ENCODE measurements around the gene NOP53. TPM values are rescaled to one million over a fixed set of nuclear protein-coding genes. Genes with fewer than 3 reads are reported as not detected.
A peak's percentile ranks its signal among the peaks of the same experiment; 100 is the strongest.

The NOP53 gene
- total and polyA plus RNA-seq, 9 of the 15 experiments (the other 6 are each of a cell fraction or from before 2014, with no cell fraction given): 6.5 to 274 (median 145) TPM

GRCh38 chr19:47745010-47745901 is at the start of gene NOP53 (continued):
- no peak for TF ChIP-seq RAD21 (CRISPR knock-in tag; conservative IDR thresholded peaks at IDR 0.05 in 1 of 2, IDR thresholded peaks at IDR 0.05 in 1 of 2)
- peak; percentile 27 for TF ChIP-seq SP2 (IDR thresholded peaks at IDR 0.05; ENCODE audit: extremely low read depth, low read depth, low read length, poor library complexity, severe bottlenecking)
- TF ChIP-seq BHLHE40 (IDR thresholded peaks at IDR 0.05; ENCODE audit: low read length): peak; percentile 77
- no peak for TF ChIP-seq MCM7 (IDR thresholded peaks at IDR 0.05)
- TF ChIP-seq MBD2 (IDR thresholded peaks at IDR 0.05; ENCODE audit: borderline replicate concordance, low read depth): peak; percentile 84; the same call in 1 of the 2 replicates
- no peak for TF ChIP-seq KAT2B (IDR thresholded peaks at IDR 0.05; ENCODE audit: low read depth, low read length)
- TF ChIP-seq BRF2 (IDR thresholded peaks at IDR 0.05; ENCODE audit: borderline replicate concordance, insufficient read depth, insufficient read length): no peak
- no peak for TF ChIP-seq ATF3 (IDR thresholded peaks at IDR 0.05)
- no peak for TF ChIP-seq ATF3 (CRISPR knock-in tag; conservative IDR thresholded peaks at IDR 0.05)
- no peak for TF ChIP-seq ZFP1 (CRISPR knock-in tag; IDR thresholded peaks at IDR 0.05)
- no peak for TF ChIP-seq PPARD (CRISPR knock-in tag; IDR thresholded peaks at IDR 0.05)
- TF ChIP-seq STAT5A (IDR thresholded peaks at IDR 0.05; ENCODE audit: borderline replicate concordance, low read length): no peak
- no peak for TF ChIP-seq CBX3 (IDR thresholded peaks at IDR 0.05; ENCODE audit: borderline replicate concordance in 1 of 2, low read length in 2 of 2)
- TF ChIP-seq TRIM25 (IDR thresholded peaks at IDR 0.05; ENCODE audit: borderline replicate concordance): no peak
- no peak for TF ChIP-seq BRD4 (IDR thresholded peaks at IDR 0.05)
- TF ChIP-seq ARID2 (IDR thresholded peaks at IDR 0.05): no peak
- no peak for TF ChIP-seq ZBTB1 (CRISPR knock-in tag; IDR thresholded peaks at IDR 0.05; ENCODE audit: borderline replicate concordance, low read depth)
- peak; percentile 68; the same call in 1 of the 2 replicates for TF ChIP-seq ZNF282 (CRISPR knock-in tag; IDR thresholded peaks at IDR 0.05)
- TF ChIP-seq ZFX (CRISPR knock-in tag; IDR thresholded peaks at IDR 0.05): peak; percentile 11; the same call in 1 of the 2 replicates
